Natural killer cell (primary cell): ENCODE results near the gene MBD3. TPM values are rescaled to one million over a fixed set of nuclear protein-coding genes. Genes with fewer than 3 reads are reported as not detected.

Experiments
- ATAC-seq, 3 donors: fragments of 150-1000 bp in 2 of 3; fragments of 200-7000 bp in 1 of 3; cut with Tn5 transposase; 1 replicate in 1 of 3; 2 replicates in 2 of 3; pipeline ENCODE4 v1.10.0; 2021; ENCODE audit warnings: mild to moderate bottlenecking in 2 of 3, moderate library complexity in 2 of 3
- DNase-seq, 2 donors: peaks; one replicate each; pipeline versions ENCODE4 v3.0.0 to v3.0.0-alpha.2; 2013 to 2021; ENCODE audit warnings: mixed read lengths in 1 of 2
- H3K27ac ChIP-seq: one replicate; pipeline ENCODE4 v1.5.1; 2013; ENCODE audit warnings: mild to moderate bottlenecking, low read length
- H3K27me3 ChIP-seq: one replicate; pipeline ENCODE4 v1.6.1; 2013; ENCODE audit warnings: low read length; ENCODE audit not compliant: control insufficient read depth, insufficient read depth
- H3K36me3 ChIP-seq: one replicate; pipeline ENCODE4 v1.6.1; 2013; ENCODE audit warnings: low read length; ENCODE audit not compliant: control insufficient read depth, insufficient read depth
- H3K4me1 ChIP-seq: one replicate; pipeline ENCODE4 v1.6.1; 2013; ENCODE audit warnings: low read length; ENCODE audit not compliant: control insufficient read depth, insufficient read depth
- H3K4me3 ChIP-seq: one replicate; pipeline ENCODE4 v1.5.1; 2013; ENCODE audit warnings: low read length
- H3K9me3 ChIP-seq: one replicate; pipeline ENCODE4 v1.6.1; 2013; ENCODE audit warnings: low read length; ENCODE audit not compliant: control insufficient read depth, insufficient read depth
- H3K27ac Mint-ChIP-seq, 2 donors: one replicate each; pipeline ENCODE4 v1.8.0; 2022; ENCODE audit warnings: mild to moderate bottlenecking in 2 of 2, mixed read lengths in 2 of 2, moderate library complexity in 1 of 2
- H3K27me3 Mint-ChIP-seq, 2 donors: one replicate each; pipeline ENCODE4 v1.8.0; 2022; ENCODE audit warnings: low read depth in 2 of 2, mixed read lengths in 2 of 2
- H3K36me3 Mint-ChIP-seq: one replicate; pipeline ENCODE4 v1.8.0; 2022; ENCODE audit warnings: mixed read lengths
- H3K4me1 Mint-ChIP-seq, 2 donors: one replicate each; pipeline ENCODE4 v1.8.0; 2022; ENCODE audit warnings: mixed read lengths in 2 of 2
- H3K4me3 Mint-ChIP-seq: one replicate; pipeline ENCODE4 v1.8.0; 2022; ENCODE audit warnings: mild to moderate bottlenecking, moderate library complexity, mixed read lengths
- H3K9me3 Mint-ChIP-seq, 2 donors: one replicate each; pipeline ENCODE4 v1.8.0; 2022; ENCODE audit warnings: mixed read lengths in 2 of 2
- WGBS: methylation state at CpG from one replicate; pipeline ENCODE4 v1.1.7; 2013; ENCODE audit warnings: missing lambda C conversion rate; ENCODE audit not compliant: insufficient coverage; 5-methylcytosine and 5-hydroxymethylcytosine counted together
- intact Hi-C: fragments of 100-400 bp; cut with micrococcal nuclease; formaldehyde crosslinking; loops from one replicate; pipeline ENCODE4 v1.14.2; 2022
- total RNA-seq, 4 donors: library from RNA; stranded (reverse); fragments of 120-200 nt in 1 of 4; gene quantifications; one replicate each; pipeline versions ENCODE4 v1.2.3 to v1.2.4, GENCODE V29; 2013 to 2022
- TF ChIP-seq, protein P1 (sequence below): fragments of 200-600 bp; IDR thresholded peaks from one replicate; pipeline ENCODE4 v1.8.0; 2022; ENCODE audit warnings: antibody characterized with exemption

The MBD3 gene
- total RNA-seq, 3 donors from 2014 or later (not counting 1 experiment from before 2014, with no cell fraction given): 55.9 to 66.7 (median 59.0) TPM

DNA sequence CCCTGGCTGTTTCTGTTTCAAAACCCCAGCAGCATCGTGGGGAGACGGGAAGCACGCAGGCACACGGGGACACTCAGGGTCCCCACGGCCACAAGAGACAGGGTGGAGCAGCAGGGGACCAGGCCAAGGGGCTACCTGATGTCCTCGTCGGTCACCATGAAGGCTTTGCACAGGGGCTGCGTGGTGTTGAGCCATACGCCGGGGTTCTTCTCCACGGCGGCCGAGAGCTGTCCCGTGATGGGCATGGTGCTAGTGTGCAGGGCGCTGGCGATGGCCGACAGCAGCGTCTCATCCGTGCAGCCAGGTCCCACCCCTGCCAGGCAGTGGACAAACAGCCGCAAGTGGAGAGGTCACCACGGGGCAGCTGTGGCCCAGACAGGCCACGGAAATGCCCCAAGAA, 11.7 kb downstream of the MBD3 start:
- H3K9me3 Mint-ChIP-seq: no peaks in the 10 kb centered on the region
- Histone ChIP-seq H3K36me3 (peaks cover 43% of the 10 kb centered on the region), H3K9me3 (no peaks in the 10 kb centered on the region), H3K4me3 (no peak overlapping the region), H3K4me1 (no peaks in the 10 kb centered on the region), H3K27me3 (no peaks in the 10 kb centered on the region), H3K27ac (no peak overlapping the region)
- intact Hi-C loops: no loop called here
- ATAC-seq (no peak), DNase-seq (no peak)
- no peaks in the 10 kb centered on the region for H3K27me3 Mint-ChIP-seq
- TF ChIP-seq, protein P1, sequence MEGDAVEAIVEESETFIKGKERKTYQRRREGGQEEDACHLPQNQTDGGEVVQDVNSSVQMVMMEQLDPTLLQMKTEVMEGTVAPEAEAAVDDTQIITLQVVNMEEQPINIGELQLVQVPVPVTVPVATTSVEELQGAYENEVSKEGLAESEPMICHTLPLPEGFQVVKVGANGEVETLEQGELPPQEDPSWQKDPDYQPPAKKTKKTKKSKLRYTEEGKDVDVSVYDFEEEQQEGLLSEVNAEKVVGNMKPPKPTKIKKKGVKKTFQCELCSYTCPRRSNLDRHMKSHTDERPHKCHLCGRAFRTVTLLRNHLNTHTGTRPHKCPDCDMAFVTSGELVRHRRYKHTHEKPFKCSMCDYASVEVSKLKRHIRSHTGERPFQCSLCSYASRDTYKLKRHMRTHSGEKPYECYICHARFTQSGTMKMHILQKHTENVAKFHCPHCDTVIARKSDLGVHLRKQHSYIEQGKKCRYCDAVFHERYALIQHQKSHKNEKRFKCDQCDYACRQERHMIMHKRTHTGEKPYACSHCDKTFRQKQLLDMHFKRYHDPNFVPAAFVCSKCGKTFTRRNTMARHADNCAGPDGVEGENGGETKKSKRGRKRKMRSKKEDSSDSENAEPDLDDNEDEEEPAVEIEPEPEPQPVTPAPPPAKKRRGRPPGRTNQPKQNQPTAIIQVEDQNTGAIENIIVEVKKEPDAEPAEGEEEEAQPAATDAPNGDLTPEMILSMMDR: no peak
- no peak overlapping the region for H3K27ac Mint-ChIP-seq
- H3K4me1 Mint-ChIP-seq: no peaks in the 10 kb centered on the region
- no peak overlapping the region for H3K4me3 Mint-ChIP-seq
- no peaks in the 10 kb centered on the region for H3K36me3 Mint-ChIP-seq
- WGBS: 98% methylated on average over 22 of the region's 22 CpGs

DNA sequence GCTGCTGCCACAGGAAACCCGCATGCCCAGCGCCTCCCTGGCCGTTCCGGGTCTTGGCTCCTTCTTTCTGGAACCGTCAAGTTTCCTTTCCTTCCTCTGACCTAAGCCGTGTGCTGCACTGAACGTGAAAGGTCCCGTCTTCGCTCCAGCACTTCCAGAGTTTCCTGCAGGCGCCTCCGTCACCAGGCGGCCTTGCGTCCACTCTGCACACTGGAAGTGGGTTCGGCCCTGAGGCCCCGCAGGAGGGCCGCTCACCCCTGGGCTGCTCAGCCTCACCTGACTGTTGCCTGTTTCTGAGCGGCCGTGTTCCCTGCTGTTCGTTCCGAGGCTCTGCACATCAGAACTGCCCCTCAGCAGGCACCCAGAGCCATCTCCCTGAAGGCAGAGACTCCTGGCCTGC, 12.3 kb downstream of the MBD3 start:
- no peak for DNase-seq
- H3K27me3 ChIP-seq: no peaks in the 10 kb centered on the region
- H3K27ac Mint-ChIP-seq: no peak overlapping the region
- intact Hi-C loops: no loop called here
- ATAC-seq: no peak
- H3K27ac ChIP-seq: no peak overlapping the region
- peaks cover 41% of the 10 kb centered on the region for H3K36me3 ChIP-seq
- H3K4me3 ChIP-seq: no peak overlapping the region
- no peaks in the 10 kb centered on the region for H3K9me3 ChIP-seq
- H3K4me1 Mint-ChIP-seq: no peaks in the 10 kb centered on the region
- no peaks in the 10 kb centered on the region for H3K27me3 Mint-ChIP-seq
- no peak overlapping the region for H3K4me3 Mint-ChIP-seq
- no peaks in the 10 kb centered on the region for H3K4me1 ChIP-seq
- no peaks in the 10 kb centered on the region for H3K9me3 Mint-ChIP-seq
- WGBS: 96% methylated on average over 20 of the region's 20 CpGs
- TF ChIP-seq, protein P1: no peak
- no peaks in the 10 kb centered on the region for H3K36me3 Mint-ChIP-seq

DNA sequence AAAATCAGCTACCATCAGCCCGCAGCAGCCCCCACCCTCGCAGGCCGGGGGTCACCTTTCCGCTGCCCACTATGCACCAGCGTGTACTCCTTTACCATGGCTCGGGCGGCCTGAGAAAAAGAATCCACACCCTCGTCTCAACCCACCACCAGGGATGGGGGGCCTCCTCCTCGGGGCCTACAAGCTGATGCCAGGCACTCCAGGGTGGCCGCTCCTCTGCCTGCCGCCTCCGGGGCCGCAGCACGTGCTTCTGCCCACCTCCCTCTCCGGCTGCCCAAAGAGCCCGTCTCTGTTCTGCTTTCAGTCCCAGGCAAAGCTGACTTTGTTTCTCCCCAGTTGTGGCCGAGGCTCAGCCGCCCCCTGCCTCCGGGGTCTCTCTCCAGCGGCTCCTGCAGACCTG, 13.4 kb downstream of the MBD3 start:
- WGBS: 96% methylated on average over 20 of the region's 20 CpGs
- H3K36me3 Mint-ChIP-seq: no peaks in the 10 kb centered on the region
- H3K27ac ChIP-seq: no peak overlapping the region
- H3K27me3 Mint-ChIP-seq: no peaks in the 10 kb centered on the region
- no peaks in the 10 kb centered on the region for H3K9me3 Mint-ChIP-seq
- H3K27ac Mint-ChIP-seq: no peak overlapping the region
- no peak for DNase-seq
- no peak for ATAC-seq
- H3K27me3 ChIP-seq: no peaks in the 10 kb centered on the region
- H3K4me3 ChIP-seq: no peak overlapping the region
- no peaks in the 10 kb centered on the region for H3K4me1 ChIP-seq
- peaks cover 39% of the 10 kb centered on the region for H3K36me3 ChIP-seq
- TF ChIP-seq, protein P1: no peak
- intact Hi-C loops: no loop called here
- no peak overlapping the region for H3K4me3 Mint-ChIP-seq
- H3K4me1 Mint-ChIP-seq: no peaks in the 10 kb centered on the region
- no peaks in the 10 kb centered on the region for H3K9me3 ChIP-seq

DNA sequence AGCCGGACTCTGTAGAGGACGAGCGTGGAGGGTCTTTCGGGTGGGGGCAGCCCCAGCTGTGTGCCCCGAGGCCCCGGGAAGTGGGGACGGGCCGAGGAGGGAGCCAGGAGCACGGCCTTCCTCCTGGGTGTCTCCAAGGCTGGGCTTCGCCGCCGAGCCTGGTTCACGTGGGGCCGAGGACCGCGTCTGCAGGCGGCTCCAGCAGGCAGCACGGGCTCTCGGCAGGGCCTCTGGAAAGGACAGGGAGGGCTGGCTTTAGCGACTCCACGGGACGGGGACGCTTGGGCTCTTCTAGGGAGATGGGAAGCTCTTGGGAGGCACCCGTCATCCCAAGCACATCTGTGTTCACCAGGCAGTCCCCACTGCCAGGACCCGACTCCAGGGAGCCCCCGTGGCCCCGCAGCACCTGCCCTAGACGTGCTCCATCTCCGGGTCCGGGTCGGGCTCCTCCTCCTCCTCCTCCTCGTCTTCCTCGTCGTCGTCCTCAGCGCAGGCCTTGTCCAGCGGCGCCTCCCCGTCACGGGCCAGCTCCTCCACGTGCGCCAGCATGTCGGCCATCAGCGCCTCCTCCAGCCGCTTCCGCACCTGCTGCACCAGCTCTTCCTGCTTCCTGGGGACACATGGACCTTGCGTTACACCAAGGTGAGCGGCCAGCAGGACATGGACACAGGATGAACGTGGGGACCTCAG, 14.6 kb downstream of the MBD3 start:
- Mint-ChIP-seq H3K27ac (no peak overlapping the region), H3K36me3 (no peaks in the 10 kb centered on the region), H3K9me3 (no peaks in the 10 kb centered on the region), H3K4me1 (no peaks in the 10 kb centered on the region), H3K4me3 (no peak overlapping the region), H3K27me3 (no peaks in the 10 kb centered on the region)
- DNase-seq (no peak), ATAC-seq (no peak)
- H3K27ac ChIP-seq: no peak overlapping the region
- intact Hi-C loops: no loop called here
- TF ChIP-seq, protein P1: no peak
- H3K9me3 ChIP-seq: no peaks in the 10 kb centered on the region
- WGBS: 93% methylated on average over 49 of the region's 49 CpGs
- H3K36me3 ChIP-seq: peaks cover 39% of the 10 kb centered on the region
- no peak overlapping the region for H3K4me3 ChIP-seq
- H3K4me1 ChIP-seq: no peaks in the 10 kb centered on the region
- H3K27me3 ChIP-seq: no peaks in the 10 kb centered on the region
